ENCODE data around the gene XKR7.

DNA sequence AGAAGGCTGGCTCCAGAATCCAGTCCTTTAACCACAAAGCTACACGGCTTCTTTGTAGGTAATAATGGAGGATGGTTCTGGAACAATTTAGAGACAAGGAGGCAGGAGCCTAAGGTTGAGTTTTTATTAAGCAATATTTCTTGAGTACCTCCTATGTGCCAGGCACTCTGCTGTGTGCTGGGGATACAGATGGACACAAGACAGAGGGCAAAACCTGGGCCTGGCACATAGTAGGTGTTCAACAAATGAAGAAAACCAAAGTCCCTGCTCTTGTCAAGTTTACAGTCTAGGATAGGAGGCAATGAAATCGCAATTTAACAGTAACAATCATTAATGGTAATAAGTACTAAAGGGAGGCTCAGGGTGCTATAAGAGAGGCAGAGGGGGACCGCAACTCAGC lies 59.7 kb downstream of the XKR7 start:
- TF ChIP-seq, protein P1, sequence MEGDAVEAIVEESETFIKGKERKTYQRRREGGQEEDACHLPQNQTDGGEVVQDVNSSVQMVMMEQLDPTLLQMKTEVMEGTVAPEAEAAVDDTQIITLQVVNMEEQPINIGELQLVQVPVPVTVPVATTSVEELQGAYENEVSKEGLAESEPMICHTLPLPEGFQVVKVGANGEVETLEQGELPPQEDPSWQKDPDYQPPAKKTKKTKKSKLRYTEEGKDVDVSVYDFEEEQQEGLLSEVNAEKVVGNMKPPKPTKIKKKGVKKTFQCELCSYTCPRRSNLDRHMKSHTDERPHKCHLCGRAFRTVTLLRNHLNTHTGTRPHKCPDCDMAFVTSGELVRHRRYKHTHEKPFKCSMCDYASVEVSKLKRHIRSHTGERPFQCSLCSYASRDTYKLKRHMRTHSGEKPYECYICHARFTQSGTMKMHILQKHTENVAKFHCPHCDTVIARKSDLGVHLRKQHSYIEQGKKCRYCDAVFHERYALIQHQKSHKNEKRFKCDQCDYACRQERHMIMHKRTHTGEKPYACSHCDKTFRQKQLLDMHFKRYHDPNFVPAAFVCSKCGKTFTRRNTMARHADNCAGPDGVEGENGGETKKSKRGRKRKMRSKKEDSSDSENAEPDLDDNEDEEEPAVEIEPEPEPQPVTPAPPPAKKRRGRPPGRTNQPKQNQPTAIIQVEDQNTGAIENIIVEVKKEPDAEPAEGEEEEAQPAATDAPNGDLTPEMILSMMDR (IDR thresholded peaks at IDR 0.05; ENCODE audit: low read length) = no peak
- no peak for TF ChIP-seq EZH2 (optimal IDR thresholded peaks at IDR 0.05; ENCODE audit: low read depth, low read length)
